Gastrocnemius medialis (tissue), 4 donors: ENCODE measurements around the gene NIT1.

Experiments
- CTCF ChIP-seq, 5 experiments: fragments of 450-650 bp in 3 of 5; fragments of 200-600 bp in 2 of 5; sonication (generic) in 2 of 5; IDR thresholded peaks in 4 of 5; conservative IDR thresholded peaks in 1 of 5; 1 replicate in 4 of 5; 2 replicates in 1 of 5; pipeline ENCODE4 v1.5.1; 2016 to 2019; ENCODE audit warnings: antibody characterized with exemption in 5 of 5, mild to moderate bottlenecking in 3 of 5, moderate library complexity in 3 of 5
- POLR2A ChIP-seq, 2 donors: fragments of 450-650 bp; IDR thresholded peaks; one replicate each; pipeline ENCODE4 v1.6.1; 2017; ENCODE audit warnings: antibody characterized with exemption in 2 of 2, mild to moderate bottlenecking in 2 of 2, moderate library complexity in 2 of 2

GRCh38 chr1:161111527-161111926, 6.4 kb upstream of the NIT1 start:
- TF ChIP-seq CTCF (IDR thresholded peaks at IDR 0.05 in 4 of 5, conservative IDR thresholded peaks at IDR 0.05 in 1 of 5): no peak
- TF ChIP-seq POLR2A (IDR thresholded peaks at IDR 0.05): no peak
